ENCODE data around the gene PI16.

PI16 gene

GRCh38 chr6:36920546-36920945, 34.0 kb upstream of the PI16 start:
- Histone ChIP-seq H3K4me3 (ENCODE audit: insufficient read length, low read depth) (no peak overlapping the region), H3K27me3 (ENCODE audit: insufficient read depth, insufficient read length) (no peaks in the 10 kb centered on the region), H3K9me3 (ENCODE audit: insufficient read depth, low read length) (no peaks in the 10 kb centered on the region), H3K4me1 (ENCODE audit: insufficient read depth, insufficient read length) (no peaks in the 10 kb centered on the region), H3K9ac (ENCODE audit: insufficient read length, low read depth) (no peak overlapping the region), H3K36me3 (ENCODE audit: insufficient read depth, insufficient read length, low read length) (peaks cover 2% of the 10 kb centered on the region)
- TF ChIP-seq SUZ12 (IDR thresholded peaks at IDR 0.05; ENCODE audit: extremely low read depth, insufficient read depth, insufficient read length), result no peak
- TF ChIP-seq YY1 (IDR thresholded peaks at IDR 0.05; ENCODE audit: insufficient read depth, insufficient read length), result no peak
- no peak for TF ChIP-seq ZNF274 (IDR thresholded peaks at IDR 0.05; ENCODE audit: low read depth, low read length)
- no peak for DNase-seq (ENCODE audit: low read depth, low spot score)

- Histone ChIP-seq H3K9ac (ENCODE audit: insufficient read length, low read depth) (no peak overlapping the region), H3K4me3 (ENCODE audit: insufficient read length, low read depth) (no peak overlapping the region), H3K36me3 (ENCODE audit: insufficient read depth, insufficient read length, low read length) (no peaks in the 10 kb centered on the region), H3K27me3 (ENCODE audit: insufficient read depth, insufficient read length) (no peaks in the 10 kb centered on the region), H3K9me3 (ENCODE audit: insufficient read depth, low read length) (no peaks in the 10 kb centered on the region), H3K4me1 (ENCODE audit: insufficient read depth, insufficient read length) (peaks cover 2% of the 10 kb centered on the region)
- TF ChIP-seq YY1 (IDR thresholded peaks at IDR 0.05; ENCODE audit: insufficient read depth, insufficient read length) (no peak), ZNF274 (IDR thresholded peaks at IDR 0.05; ENCODE audit: low read depth, low read length) (no peak), SUZ12 (IDR thresholded peaks at IDR 0.05; ENCODE audit: extremely low read depth, insufficient read depth, insufficient read length) (no peak)
- DNase-seq (ENCODE audit: low read depth, low spot score), result no peak
These were observed 30.4 kb upstream of the PI16 start for GRCh38 chr6:36924131-36924530.

- Histone ChIP-seq H3K9ac (ENCODE audit: insufficient read length, low read depth) (no peak overlapping the region), H3K9me3 (ENCODE audit: insufficient read depth, low read length) (no peaks in the 10 kb centered on the region), H3K36me3 (ENCODE audit: insufficient read depth, insufficient read length, low read length) (no peaks in the 10 kb centered on the region), H3K27me3 (ENCODE audit: insufficient read depth, insufficient read length) (no peaks in the 10 kb centered on the region), H3K4me1 (ENCODE audit: insufficient read depth, insufficient read length) (peaks cover 2% of the 10 kb centered on the region), H3K4me3 (ENCODE audit: insufficient read length, low read depth) (no peak overlapping the region)
- DNase-seq (ENCODE audit: low read depth, low spot score), result no peak
- TF ChIP-seq YY1 (IDR thresholded peaks at IDR 0.05; ENCODE audit: insufficient read depth, insufficient read length) (no peak), ZNF274 (IDR thresholded peaks at IDR 0.05; ENCODE audit: low read depth, low read length) (no peak), SUZ12 (IDR thresholded peaks at IDR 0.05; ENCODE audit: extremely low read depth, insufficient read depth, insufficient read length) (no peak)
These were observed 29.7 kb upstream of the PI16 start for GRCh38 chr6:36924778-36925374.

- peaks cover 2% of the 10 kb centered on the region for H3K4me1 ChIP-seq (ENCODE audit: insufficient read depth, insufficient read length)
- H3K27me3 ChIP-seq (ENCODE audit: insufficient read depth, insufficient read length), result no peaks in the 10 kb centered on the region
- DNase-seq (ENCODE audit: low read depth, low spot score), result no peak
- no peaks in the 10 kb centered on the region for H3K9me3 ChIP-seq (ENCODE audit: insufficient read depth, low read length)
- H3K36me3 ChIP-seq (ENCODE audit: insufficient read depth, insufficient read length, low read length), result no peaks in the 10 kb centered on the region
- no peak for TF ChIP-seq SUZ12 (IDR thresholded peaks at IDR 0.05; ENCODE audit: extremely low read depth, insufficient read depth, insufficient read length)
- no peak for TF ChIP-seq ZNF274 (IDR thresholded peaks at IDR 0.05; ENCODE audit: low read depth, low read length)
- TF ChIP-seq YY1 (IDR thresholded peaks at IDR 0.05; ENCODE audit: insufficient read depth, insufficient read length), result no peak
- H3K4me3 ChIP-seq (ENCODE audit: insufficient read length, low read depth), result no peak overlapping the region
- H3K9ac ChIP-seq (ENCODE audit: insufficient read length, low read depth), result no peak overlapping the region
These were observed 28.7 kb upstream of the PI16 start for GRCh38 chr6:36925809-36926208.

GRCh38 chr6:36926708-36927513, 27.6 kb upstream of the PI16 start:
- H3K36me3 ChIP-seq (ENCODE audit: insufficient read depth, insufficient read length, low read length), result no peaks in the 10 kb centered on the region
- H3K4me1 ChIP-seq (ENCODE audit: insufficient read depth, insufficient read length), result peaks cover 2% of the 10 kb centered on the region
- H3K9ac ChIP-seq (ENCODE audit: insufficient read length, low read depth), result no peak overlapping the region
- no peak for TF ChIP-seq SUZ12 (IDR thresholded peaks at IDR 0.05; ENCODE audit: extremely low read depth, insufficient read depth, insufficient read length)
- DNase-seq (ENCODE audit: low read depth, low spot score), result no peak
- H3K27me3 ChIP-seq (ENCODE audit: insufficient read depth, insufficient read length), result no peaks in the 10 kb centered on the region
- no peaks in the 10 kb centered on the region for H3K9me3 ChIP-seq (ENCODE audit: insufficient read depth, low read length)
- H3K4me3 ChIP-seq (ENCODE audit: insufficient read length, low read depth), result no peak overlapping the region

- Histone ChIP-seq H3K36me3 (ENCODE audit: insufficient read depth, insufficient read length, low read length) (no peaks in the 10 kb centered on the region), H3K27me3 (ENCODE audit: insufficient read depth, insufficient read length) (no peaks in the 10 kb centered on the region), H3K4me1 (ENCODE audit: insufficient read depth, insufficient read length) (peaks cover 2% of the 10 kb centered on the region), H3K9ac (ENCODE audit: insufficient read length, low read depth) (no peak overlapping the region), H3K9me3 (ENCODE audit: insufficient read depth, low read length) (no peaks in the 10 kb centered on the region), H3K4me3 (ENCODE audit: insufficient read length, low read depth) (no peak overlapping the region)
- TF ChIP-seq YY1 (IDR thresholded peaks at IDR 0.05; ENCODE audit: insufficient read depth, insufficient read length) (no peak), SUZ12 (IDR thresholded peaks at IDR 0.05; ENCODE audit: extremely low read depth, insufficient read depth, insufficient read length) (no peak), ZNF274 (IDR thresholded peaks at IDR 0.05; ENCODE audit: low read depth, low read length) (no peak)
- DNase-seq (ENCODE audit: low read depth, low spot score), result no peak
These were observed 26.6 kb upstream of the PI16 start for GRCh38 chr6:36927691-36928546.

GRCh38 chr6:36928547-36928918, 26.0 kb upstream of the PI16 start:
- no peaks in the 10 kb centered on the region for H3K9me3 ChIP-seq (ENCODE audit: insufficient read depth, low read length)
- H3K4me1 ChIP-seq (ENCODE audit: insufficient read depth, insufficient read length), result peaks cover 2% of the 10 kb centered on the region
- H3K4me3 ChIP-seq (ENCODE audit: insufficient read length, low read depth), result no peak overlapping the region
- no peaks in the 10 kb centered on the region for H3K36me3 ChIP-seq (ENCODE audit: insufficient read depth, insufficient read length, low read length)
- no peak for DNase-seq (ENCODE audit: low read depth, low spot score)
- no peak for TF ChIP-seq YY1 (IDR thresholded peaks at IDR 0.05; ENCODE audit: insufficient read depth, insufficient read length)
- no peak for TF ChIP-seq ZNF274 (IDR thresholded peaks at IDR 0.05; ENCODE audit: low read depth, low read length)
- no peak for TF ChIP-seq SUZ12 (IDR thresholded peaks at IDR 0.05; ENCODE audit: extremely low read depth, insufficient read depth, insufficient read length)
- no peak overlapping the region for H3K9ac ChIP-seq (ENCODE audit: insufficient read length, low read depth)
- no peaks in the 10 kb centered on the region for H3K27me3 ChIP-seq (ENCODE audit: insufficient read depth, insufficient read length)

Measured in NT2/D1 (cell line).